K562 (cell line): Measurements from ENCODE around the gene MLH3. TPM values are rescaled to one million over a fixed set of nuclear protein-coding genes. Genes with fewer than 3 reads are reported as not detected.

Experiments
- ATAC-seq: fragments of 200-7000 bp; cut with Tn5 transposase; 3 replicates; pipeline ENCODE4 v1.9.1; 2020; ENCODE audit warnings: moderate library complexity
- BruUV-seq: library from RNA; stranded (reverse); fragments of 400-500 nt; replicated peaks from 2 replicates; lab custom pipeline; 2021; lab: Mats Ljungman, UMichigan
- CTCF ChIA-PET: fragments of 300-600 bp; formaldehyde crosslinking; extraction: SDS; loops from one replicate; lab custom pipeline; 2021; ENCODE audit warnings: low intra/inter-chr PET ratio; lab: Yijun Ruan, JAX
- POLR2A ChIA-PET: fragments of 300-600, 350-650 bp; sonication (Branson Sonifier 250); formaldehyde crosslinking; extraction: SDS; loops from one replicate; lab custom pipeline; 2021; ENCODE audit warnings: antibody characterized with exemption, inconsistent platforms; lab: Yijun Ruan, JAX
- DNase-seq, 4 experiments: peaks; one replicate each; pipeline versions ENCODE4 v3.0.0 to v3.0.0-alpha.2; 2011 to 2018; ENCODE audit warnings: low spot score in 3 of 4, mixed read lengths in 3 of 4; ENCODE audit errors: extremely low read depth in 1 of 4
- FAIRE-seq: peaks from 2 replicates; lab custom pipeline; 2011; peaks lifted over from hg19 to GRCh38; lab: Jason Lieb, UNC
- H2AFZ ChIP-seq: 2 replicates; pipeline ENCODE4 v1.6.0; 2011; ENCODE audit warnings: low read depth, low read length, control low read depth, inconsistent platforms
- H3K27ac ChIP-seq: fragments of 200-600 bp; 3 replicates; pipeline ENCODE4 v1.8.0; 2011; ENCODE audit warnings: low read depth, mild to moderate bottlenecking, control low read depth, inconsistent platforms, low read length, moderate library complexity, mixed read lengths; ENCODE audit errors: extremely low read depth
- H3K27me3 ChIP-seq, 2 experiments: fragments of 300-600 bp in 1 of 2; 2 replicates in 1 of 2; 3 replicates in 1 of 2; pipeline versions ENCODE4 v1.6.0 to v1.8.0; 2011; ENCODE audit warnings: inconsistent platforms in 2 of 2, low read length in 2 of 2, mild to moderate bottlenecking in 1 of 2, mixed read lengths in 1 of 2, moderate library complexity in 1 of 2; ENCODE audit not compliant: control insufficient read depth in 2 of 2, insufficient read depth in 2 of 2
- H3K36me3 ChIP-seq: fragments of 300-600 bp; 3 replicates; pipeline ENCODE4 v1.8.0; 2011; ENCODE audit warnings: mild to moderate bottlenecking, low read length, inconsistent platforms; ENCODE audit not compliant: control insufficient read depth, insufficient read depth
- H3K4me1 ChIP-seq, 2 experiments: fragments of 200-600 bp in 1 of 2; replicated peaks in 1 of 2; 2 replicates in 1 of 2; 3 replicates in 1 of 2; pipeline versions ENCODE4 v1.5.1 to v1.8.0; 2011; ENCODE audit warnings: inconsistent platforms in 2 of 2, low read length in 2 of 2, mild to moderate bottlenecking in 1 of 2, mixed read lengths in 1 of 2, moderate library complexity in 1 of 2; ENCODE audit not compliant: control insufficient read depth in 2 of 2, insufficient read depth in 2 of 2
- H3K4me2 ChIP-seq: 2 replicates; pipeline ENCODE4 v1.6.1; 2011; ENCODE audit warnings: low read length, control low read depth, inconsistent platforms, mixed read lengths; ENCODE audit not compliant: insufficient read depth
- H3K4me3 ChIP-seq: fragments of 200-600 bp; sonication (generic), shearing (Covaris generic); 2 replicates; pipeline ENCODE4 v1.5.1; 2016; ENCODE audit warnings: control low read depth, inconsistent platforms
- H3K79me2 ChIP-seq: fragments of 200-600 bp; 3 replicates; pipeline ENCODE4 v1.8.0; 2011; ENCODE audit warnings: low read length, inconsistent platforms; ENCODE audit not compliant: control insufficient read depth, insufficient read depth
- H3K9ac ChIP-seq, 2 experiments: 2 replicates each; pipeline versions ENCODE4 v1.6.0 to v1.6.1; 2011; ENCODE audit warnings: low read depth in 2 of 2, low read length in 2 of 2, control low read depth in 1 of 2, inconsistent platforms in 1 of 2, mild to moderate bottlenecking in 1 of 2, mixed read lengths in 1 of 2; ENCODE audit not compliant: insufficient read depth in 1 of 2
- H3K9me1 ChIP-seq: one replicate; pipeline ENCODE4 v1.6.0; 2011; ENCODE audit warnings: inconsistent platforms, mild to moderate bottlenecking, low read length, moderate library complexity; ENCODE audit not compliant: control insufficient read depth, insufficient read depth
- H3K9me3 ChIP-seq: replicated peaks from 2 replicates; pipeline ENCODE4 v1.5.1; 2011; ENCODE audit warnings: low read depth, low read length, inconsistent platforms; ENCODE audit not compliant: control insufficient read depth, insufficient read depth
- H4K20me1 ChIP-seq: replicated peaks from 2 replicates; pipeline ENCODE4 v1.6.1; 2011; ENCODE audit warnings: low read length, inconsistent platforms, mixed read lengths; ENCODE audit not compliant: control insufficient read depth, insufficient read depth
- MEIS2 ChIP-seq: fragments of 450-650 bp; IDR thresholded peaks from 2 replicates; pipeline ENCODE4 v1.6.1; 2014; ENCODE audit warnings: mild to moderate bottlenecking; ENCODE audit not compliant: partially characterized antibody
- MTA3 ChIP-seq: fragments of 450-650 bp; formaldehyde crosslinking; IDR thresholded peaks from 2 replicates; pipeline ENCODE4 v1.6.1; 2017; ENCODE audit warnings: mild to moderate bottlenecking, borderline replicate concordance
- ZNF184 ChIP-seq: sonication (generic); formaldehyde crosslinking; IDR thresholded peaks from 2 replicates; pipeline ENCODE4 v1.5.0; 2020; ENCODE audit warnings: missing genetic modification reagents
- WGBS: fragments of 100-300 bp; shearing (Covaris generic); methylation state at CpG from one replicate; pipeline ENCODE4 v1.1.6; 2016; ENCODE audit warnings: low coverage, mixed read lengths; ENCODE audit not compliant: insufficient coverage; ENCODE audit errors: missing lambda C conversion rate; 5-methylcytosine and 5-hydroxymethylcytosine counted together
- in situ Hi-C: fragments of 300-500 bp; cut with MboI; formaldehyde crosslinking; loops from 4 replicates; pipeline ENCODE4 v1.15.0; 2018; ENCODE audit warnings: inconsistent platforms, mixed read lengths
- intact Hi-C: fragments of 100-400 bp; cut with micrococcal nuclease; formaldehyde crosslinking; loops from 2 replicates; pipeline ENCODE4 v1.14.2; 2022
- polyA plus RNA-seq, 8 experiments: library from polyadenylated mRNA; depleted of rRNA in 4 of 8; stranded (reverse) in 5 of 8; unstranded in 3 of 8; fragments of >200 nt; fragmentation: Nextera tagmentation in 2 of 8; fragmentation: Illumina TruSeq in 1 of 8; extraction: Ambion mirVana in 2 of 8; extraction: Trizol in 1 of 8; gene quantifications; 2 replicates each; pipeline versions ENCODE4 v1.2.1 to v1.2.3, GENCODE V29; 2011 to 2014; ENCODE audit warnings: inconsistent platforms in 1 of 8, missing spikeins in 1 of 8
- total RNA-seq, 7 experiments: library from RNA; depleted of rRNA in 6 of 7; stranded (reverse); fragments of >200 nt in 6 of 7; fragmentation: Illumina TruSeq in 2 of 7; extraction: Trizol in 2 of 7; gene quantifications; 2 replicates each; pipeline versions ENCODE4 v1.2.1 to v1.2.3, GENCODE V29; 2011 to 2021; ENCODE audit warnings: low replicate concordance in 1 of 7
- TF ChIP-seq, protein P1 (sequence below), 2 experiments: fragments of 150-350 bp in 1 of 2; IDR thresholded peaks; 2 replicates each; pipeline ENCODE4 v1.6.1; 2012 to 2016; ENCODE audit warnings: low read depth in 2 of 2, low read length in 2 of 2, mild to moderate bottlenecking in 1 of 2, moderate library complexity in 1 of 2

Gene MLH3
- total and polyA plus RNA-seq, 9 of the 15 experiments (the other 6 are each of a cell fraction or from before 2014, with no cell fraction given) = 5.9 to 15.3 (median 10.7) TPM

DNA sequence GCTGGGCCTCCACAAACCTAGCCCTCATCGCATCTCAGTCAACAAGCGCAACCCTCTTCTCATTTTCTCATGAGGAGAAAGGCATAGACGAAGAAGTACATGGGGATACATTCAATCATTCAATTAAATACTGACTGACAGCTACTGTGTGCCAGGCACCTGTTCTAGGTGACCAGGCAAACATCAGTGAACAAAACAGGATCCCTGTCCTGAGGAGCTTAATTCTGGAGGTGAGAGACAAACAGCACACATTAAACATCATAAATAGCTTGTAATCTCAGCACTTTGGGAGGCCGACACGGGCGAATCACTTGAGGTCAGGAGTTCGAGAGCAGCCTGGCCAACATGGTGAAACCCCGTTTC lies 12.9 kb upstream of the MLH3 start:
- Histone ChIP-seq H3K9me1 (peaks cover 3% of the 10 kb centered on the region), H3K79me2 (peaks cover 58% of the 10 kb centered on the region), H3K4me2 (peak overlapping the region; percentile 95), H4K20me1 (no peaks in the 10 kb centered on the region), H3K27me3 (no peaks in the 10 kb centered on the region), H3K9ac (peak overlapping the region; percentile 69 to 92), H3K4me1 (peaks cover 14 to 16% of the 10 kb centered on the region in 2 experiments; a peak in 4 of 5 replicates), H3K4me3 (peak overlapping the region; percentile 69), H3K36me3 (peaks cover 23% of the 10 kb centered on the region; the same call in 2 of the 3 replicates), H2AFZ (peak overlapping the region; percentile 97), H3K9me3 (no peaks in the 10 kb centered on the region; the same call in 1 of the 2 replicates), H3K27ac (peak overlapping the region; percentile 81; the same call in 2 of the 3 replicates)
- no peak for FAIRE-seq
- peak; percentile 28 for TF ChIP-seq MEIS2
- TF ChIP-seq, protein P1, sequence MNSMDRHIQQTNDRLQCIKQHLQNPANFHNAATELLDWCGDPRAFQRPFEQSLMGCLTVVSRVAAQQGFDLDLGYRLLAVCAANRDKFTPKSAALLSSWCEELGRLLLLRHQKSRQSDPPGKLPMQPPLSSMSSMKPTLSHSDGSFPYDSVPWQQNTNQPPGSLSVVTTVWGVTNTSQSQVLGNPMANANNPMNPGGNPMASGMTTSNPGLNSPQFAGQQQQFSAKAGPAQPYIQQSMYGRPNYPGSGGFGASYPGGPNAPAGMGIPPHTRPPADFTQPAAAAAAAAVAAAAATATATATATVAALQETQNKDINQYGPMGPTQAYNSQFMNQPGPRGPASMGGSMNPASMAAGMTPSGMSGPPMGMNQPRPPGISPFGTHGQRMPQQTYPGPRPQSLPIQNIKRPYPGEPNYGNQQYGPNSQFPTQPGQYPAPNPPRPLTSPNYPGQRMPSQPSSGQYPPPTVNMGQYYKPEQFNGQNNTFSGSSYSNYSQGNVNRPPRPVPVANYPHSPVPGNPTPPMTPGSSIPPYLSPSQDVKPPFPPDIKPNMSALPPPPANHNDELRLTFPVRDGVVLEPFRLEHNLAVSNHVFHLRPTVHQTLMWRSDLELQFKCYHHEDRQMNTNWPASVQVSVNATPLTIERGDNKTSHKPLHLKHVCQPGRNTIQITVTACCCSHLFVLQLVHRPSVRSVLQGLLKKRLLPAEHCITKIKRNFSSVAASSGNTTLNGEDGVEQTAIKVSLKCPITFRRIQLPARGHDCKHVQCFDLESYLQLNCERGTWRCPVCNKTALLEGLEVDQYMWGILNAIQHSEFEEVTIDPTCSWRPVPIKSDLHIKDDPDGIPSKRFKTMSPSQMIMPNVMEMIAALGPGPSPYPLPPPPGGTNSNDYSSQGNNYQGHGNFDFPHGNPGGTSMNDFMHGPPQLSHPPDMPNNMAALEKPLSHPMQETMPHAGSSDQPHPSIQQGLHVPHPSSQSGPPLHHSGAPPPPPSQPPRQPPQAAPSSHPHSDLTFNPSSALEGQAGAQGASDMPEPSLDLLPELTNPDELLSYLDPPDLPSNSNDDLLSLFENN (IDR thresholded peaks at IDR 0.05; ENCODE audit: low read depth in 2 of 2, low read length in 2 of 2) = no peak
- TF ChIP-seq ZNF184 (CRISPR knock-in tag) = no peak
- 0 out of 2 replicates have a peak, but pooled peaks have one; percentile 2 for TF ChIP-seq MTA3
- intact Hi-C loops = no loop called here
- no TSS peak for BruUV-seq
- no peak for ATAC-seq
- CTCF ChIA-PET = no interaction called here
- POLR2A ChIA-PET = interaction anchor here (0.6 to 1.6 kb wide), 6 partner anchors 8 to 220 kb away, joined by 3 to 7 read pairs (median 4); partner anchors contain the start of gene MLH3
- 45% methylated on average over 8 of the region's 8 CpGs for WGBS
- no peak for DNase-seq
- in situ Hi-C loops = no loop called here
